CD4-positive, CD25-positive, alpha-beta regulatory T cell (primary cell): Measurements from ENCODE around the gene PIAS2. TPM values are rescaled to one million over a fixed set of nuclear protein-coding genes. Genes with fewer than 3 reads are reported as not detected.

ENCODE experiments used
- ATAC-seq, 2 donors: fragments of 150-1000 bp; cut with Tn5 transposase; one replicate each; pipeline ENCODE4 v1.10.0; 2021; ENCODE audit warnings: low read depth in 2 of 2, moderate number of reproducible peaks in 2 of 2, moderate library complexity in 1 of 2
- DNase-seq, 3 donors: peaks; one replicate each; pipeline versions ENCODE4 v3.0.0 to v3.0.0-alpha.2; 2012 to 2022; ENCODE audit warnings: mixed read lengths in 1 of 3
- H3K27ac ChIP-seq: one replicate; pipeline ENCODE4 v1.7.0; 2013; ENCODE audit warnings: mild to moderate bottlenecking, low read length; ENCODE audit not compliant: insufficient read depth, poor library complexity, severe bottlenecking
- H3K27me3 ChIP-seq: one replicate; pipeline ENCODE4 v1.7.0; 2013; ENCODE audit warnings: low read length; ENCODE audit not compliant: control insufficient read depth, insufficient read depth
- H3K36me3 ChIP-seq: one replicate; pipeline ENCODE4 v1.7.0; 2013; ENCODE audit warnings: mild to moderate bottlenecking, low read length, moderate library complexity; ENCODE audit not compliant: control insufficient read depth, insufficient read depth
- H3K4me1 ChIP-seq: 2 replicates; pipeline ENCODE4 v1.7.0; 2013; ENCODE audit warnings: mild to moderate bottlenecking, low read length; ENCODE audit not compliant: insufficient read depth, control insufficient read depth, poor library complexity, severe bottlenecking
- H3K4me3 ChIP-seq: one replicate; pipeline ENCODE4 v1.7.0; 2013; ENCODE audit warnings: low read depth, mild to moderate bottlenecking, low read length, moderate library complexity
- H3K9me3 ChIP-seq, 2 experiments: 1 replicate in 1 of 2; 2 replicates in 1 of 2; pipeline ENCODE4 v1.7.0; 2013; ENCODE audit warnings: low read length in 2 of 2, mild to moderate bottlenecking in 1 of 2, moderate library complexity in 1 of 2; ENCODE audit not compliant: control insufficient read depth in 2 of 2
- H3K27ac Mint-ChIP-seq, 3 donors: one replicate each; pipeline ENCODE4 v1.8.0; 2020 to 2022; ENCODE audit warnings: mild to moderate bottlenecking in 3 of 3, mixed read lengths in 3 of 3, moderate library complexity in 2 of 3
- H3K27me3 Mint-ChIP-seq: one replicate; pipeline ENCODE4 v1.8.0; 2022; ENCODE audit warnings: mild to moderate bottlenecking, mixed read lengths
- H3K36me3 Mint-ChIP-seq: one replicate; pipeline ENCODE4 v1.8.0; 2020; ENCODE audit warnings: mixed read lengths
- H3K4me1 Mint-ChIP-seq, 4 donors: one replicate each; pipeline ENCODE4 v1.8.0; 2020 to 2022; ENCODE audit warnings: mixed read lengths in 4 of 4, mild to moderate bottlenecking in 1 of 4
- H3K4me3 Mint-ChIP-seq, 4 donors: one replicate each; pipeline ENCODE4 v1.8.0; 2020 to 2022; ENCODE audit warnings: mild to moderate bottlenecking in 4 of 4, mixed read lengths in 4 of 4, moderate library complexity in 3 of 4
- H3K9me3 Mint-ChIP-seq, 7 donors: one replicate each; pipeline ENCODE4 v1.8.0; 2020 to 2022; ENCODE audit warnings: mixed read lengths in 7 of 7, mild to moderate bottlenecking in 3 of 7, moderate library complexity in 2 of 7
- polyA plus RNA-seq, 4 donors: library from polyadenylated mRNA; unstranded; fragments of 300-500 nt; fragmentation: Illumina TruSeq; gene quantifications; one replicate each; pipeline ENCODE4 v1.2.3, GENCODE V29; 2021
- total RNA-seq: library from RNA; stranded (reverse); gene quantifications from one replicate; pipeline ENCODE4 v1.2.3, GENCODE V29; 2022

The PIAS2 gene
- total and polyA plus RNA-seq, 5 donors from 2014 or later = 13.2 to 33.6 (median 18.7) TPM

- Histone ChIP-seq H3K4me3 (no peak overlapping the region), H3K27ac (no peak overlapping the region), H3K27me3 (no peaks in the 10 kb centered on the region), H3K4me1 (no peaks in the 10 kb centered on the region), H3K9me3 (no peaks in the 10 kb centered on the region), H3K36me3 (peaks cover 16% of the 10 kb centered on the region)
- Mint-ChIP-seq H3K36me3 (peaks cover 51% of the 10 kb centered on the region), H3K9me3 (no peaks in the 10 kb centered on the region), H3K4me1 (peaks cover 0 to 3% (median 0%) of the 10 kb centered on the region in 4 donors), H3K27me3 (no peaks in the 10 kb centered on the region), H3K27ac (no peak overlapping the region), H3K4me3 (no peak overlapping the region)
- DNase-seq (no peak), ATAC-seq (no peak)
Observed at GRCh38 chr18:46830633-46831032, 86.7 kb downstream of the PIAS2 start.

DNA sequence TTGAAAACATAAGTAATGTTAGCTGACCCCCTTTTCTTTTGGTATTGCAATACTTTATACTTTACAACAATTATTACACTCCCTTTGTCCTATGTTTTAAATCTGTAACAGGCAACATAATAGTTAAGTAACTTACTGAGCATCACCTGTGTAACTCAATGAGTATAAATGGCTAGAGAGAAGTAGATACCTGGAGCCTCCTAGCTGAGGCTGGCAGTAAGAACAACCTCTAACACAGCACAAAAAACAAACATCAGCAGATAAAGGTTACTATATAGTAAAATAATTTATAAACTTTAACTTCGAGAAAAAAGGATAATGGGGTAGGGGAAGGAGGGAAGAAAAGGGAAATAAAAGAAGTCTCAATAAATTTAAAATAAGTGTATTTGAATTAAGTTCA, 87.4 kb downstream of the PIAS2 start:
- Histone ChIP-seq H3K27ac (no peak overlapping the region), H3K27me3 (no peaks in the 10 kb centered on the region), H3K9me3 (no peaks in the 10 kb centered on the region), H3K36me3 (peaks cover 14% of the 10 kb centered on the region), H3K4me1 (no peaks in the 10 kb centered on the region), H3K4me3 (no peak overlapping the region)
- Mint-ChIP-seq H3K27ac (no peak overlapping the region), H3K27me3 (no peaks in the 10 kb centered on the region), H3K36me3 (peaks cover 53% of the 10 kb centered on the region), H3K4me1 (peaks cover 0 to 3% (median 0%) of the 10 kb centered on the region in 4 donors), H3K9me3 (peaks cover 0 to 2% (median 0%) of the 10 kb centered on the region in 7 donors), H3K4me3 (no peak overlapping the region)
- ATAC-seq (no peak), DNase-seq (no peak)

DNA sequence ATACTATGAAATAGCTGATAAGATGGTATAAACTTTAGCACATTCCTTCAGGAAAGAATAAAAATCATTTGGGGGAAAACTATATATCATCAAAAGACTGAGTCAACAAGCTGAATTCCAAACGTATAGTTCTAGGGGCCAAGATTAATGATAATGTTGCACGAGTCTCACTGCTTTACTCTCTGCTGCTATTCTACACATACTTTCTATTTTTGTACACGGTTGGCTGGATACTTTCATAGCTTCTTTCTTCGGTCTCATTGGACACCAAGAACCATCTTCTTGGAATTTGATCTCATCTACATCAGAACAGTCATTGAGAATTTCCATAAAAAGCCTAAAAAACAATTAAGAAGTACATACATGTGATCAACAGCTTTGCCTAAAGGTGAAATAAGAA, 87.8 kb downstream of the PIAS2 start:
- no peak overlapping the region for H3K27ac ChIP-seq
- Mint-ChIP-seq H3K4me3 (no peak overlapping the region), H3K9me3 (peaks cover 0 to 2% (median 0%) of the 10 kb centered on the region in 7 donors), H3K27me3 (no peaks in the 10 kb centered on the region), H3K4me1 (peaks cover 0 to 3% (median 0%) of the 10 kb centered on the region in 4 donors), H3K27ac (no peak overlapping the region), H3K36me3 (peaks cover 50% of the 10 kb centered on the region)
- ATAC-seq (no peak), DNase-seq (no peak)
- no peaks in the 10 kb centered on the region for H3K9me3 ChIP-seq
- H3K4me1 ChIP-seq = no peaks in the 10 kb centered on the region
- no peaks in the 10 kb centered on the region for H3K27me3 ChIP-seq
- H3K36me3 ChIP-seq = peaks cover 14% of the 10 kb centered on the region
- no peak overlapping the region for H3K4me3 ChIP-seq

DNA sequence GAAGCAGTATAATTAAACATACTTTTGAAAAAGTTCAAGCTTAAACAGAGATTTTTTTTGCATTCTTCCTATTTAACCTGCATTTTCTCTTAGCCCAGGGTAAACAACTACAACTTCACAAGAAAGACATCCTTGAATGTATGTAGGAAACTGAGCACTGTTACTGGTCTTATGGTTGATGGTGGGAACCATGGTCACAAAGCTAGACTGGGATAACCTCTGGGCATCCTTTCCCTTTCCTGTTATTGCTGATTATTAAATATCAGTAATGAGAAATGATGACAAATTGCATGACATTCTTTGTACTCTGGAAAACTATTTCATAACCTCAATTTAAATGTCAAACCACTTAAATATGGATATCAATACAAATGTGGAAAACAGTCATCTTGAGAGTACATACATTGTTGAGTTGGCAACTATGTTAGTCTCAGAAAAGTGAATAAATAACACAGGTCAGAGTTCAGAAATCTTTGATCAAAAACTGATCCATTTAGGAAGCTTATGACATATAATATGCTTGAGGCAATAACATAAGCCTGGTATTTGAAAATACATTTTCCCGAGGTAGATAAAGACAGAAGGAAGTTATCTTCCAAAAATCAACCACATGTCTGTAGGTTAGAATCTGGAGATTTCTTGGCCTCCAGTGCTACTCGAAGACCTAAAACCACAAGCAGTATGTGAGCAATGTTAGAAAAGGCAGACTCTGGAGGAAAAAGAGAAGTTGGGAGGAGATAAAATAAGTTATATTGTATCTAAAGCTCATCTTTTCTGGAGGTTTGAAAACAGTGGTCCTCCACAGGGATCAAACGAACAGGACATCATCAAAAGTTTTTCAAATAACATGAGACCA, 95.2 kb downstream of the PIAS2 start:
- no peak overlapping the region for H3K27ac ChIP-seq
- no peaks in the 10 kb centered on the region for H3K4me1 ChIP-seq
- H3K27me3 Mint-ChIP-seq = no peaks in the 10 kb centered on the region
- DNase-seq = no peak
- H3K4me3 Mint-ChIP-seq = no peak overlapping the region
- H3K9me3 Mint-ChIP-seq = peaks cover 0 to 2% (median 0%) of the 10 kb centered on the region in 7 donors
- no peak overlapping the region for H3K27ac Mint-ChIP-seq
- H3K4me1 Mint-ChIP-seq = peaks cover 0 to 6% (median 4%) of the 10 kb centered on the region in 4 donors
- H3K36me3 Mint-ChIP-seq = peaks cover 46% of the 10 kb centered on the region
- H3K27me3 ChIP-seq = no peaks in the 10 kb centered on the region
- H3K36me3 ChIP-seq = peaks cover 10% of the 10 kb centered on the region
- no peaks in the 10 kb centered on the region for H3K9me3 ChIP-seq
- H3K4me3 ChIP-seq = no peak overlapping the region
- ATAC-seq = no peak

DNA sequence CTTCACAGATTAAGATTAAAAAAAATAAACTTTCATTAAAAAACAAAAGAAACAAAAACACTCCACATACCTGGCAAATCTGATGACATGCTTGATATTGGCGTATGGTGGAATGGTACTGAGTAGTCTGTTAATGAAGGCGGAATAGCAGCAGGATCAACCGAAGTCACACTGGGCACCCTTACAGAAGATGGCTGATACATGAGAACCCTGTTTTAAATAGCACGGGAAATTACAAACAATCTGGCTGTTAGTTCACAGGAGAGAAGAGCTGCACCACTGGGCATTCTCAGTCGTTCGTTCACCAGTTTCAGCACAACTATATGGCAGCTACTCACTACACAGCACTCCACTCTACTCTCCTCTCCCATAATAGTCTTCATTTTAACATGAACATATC, 96.4 kb downstream of the PIAS2 start:
- no peak for DNase-seq
- Histone ChIP-seq H3K36me3 (peaks cover 9% of the 10 kb centered on the region), H3K9me3 (no peaks in the 10 kb centered on the region), H3K27me3 (no peaks in the 10 kb centered on the region), H3K4me3 (no peak overlapping the region), H3K27ac (no peak overlapping the region), H3K4me1 (no peaks in the 10 kb centered on the region)
- Mint-ChIP-seq H3K4me3 (no peak overlapping the region), H3K4me1 (peaks cover 0 to 6% (median 4%) of the 10 kb centered on the region in 4 donors), H3K27ac (no peak overlapping the region), H3K36me3 (peaks cover 38% of the 10 kb centered on the region), H3K9me3 (peaks cover 0 to 2% (median 0%) of the 10 kb centered on the region in 7 donors), H3K27me3 (no peaks in the 10 kb centered on the region)
- no peak for ATAC-seq

DNA sequence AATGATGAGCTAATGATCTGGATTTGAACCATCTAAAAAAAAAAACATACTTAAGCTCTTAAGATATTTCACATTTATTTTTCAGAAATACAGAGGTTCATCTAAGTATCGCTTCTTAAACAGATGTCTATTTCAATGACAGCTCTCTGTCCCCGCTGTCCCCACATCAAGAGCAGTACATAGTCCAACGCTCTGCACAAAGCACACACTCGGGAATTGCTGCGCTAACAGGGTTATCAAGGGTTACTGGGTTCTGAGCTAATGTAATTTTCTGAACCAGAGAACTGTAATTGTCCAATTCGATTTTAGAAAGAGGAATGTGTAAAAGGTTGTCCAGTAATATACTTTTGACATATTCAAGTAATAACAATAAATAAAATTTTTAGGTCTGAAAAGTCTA, 101.6 kb downstream of the PIAS2 start:
- Histone ChIP-seq H3K4me3 (no peak overlapping the region), H3K9me3 (no peaks in the 10 kb centered on the region), H3K36me3 (peaks cover 2% of the 10 kb centered on the region), H3K27ac (no peak overlapping the region), H3K27me3 (no peaks in the 10 kb centered on the region), H3K4me1 (no peaks in the 10 kb centered on the region)
- ATAC-seq (no peak), DNase-seq (no peak)
- H3K4me1 Mint-ChIP-seq = peaks cover 0 to 5% (median under 1%) of the 10 kb centered on the region in 4 donors
- H3K27ac Mint-ChIP-seq = no peak overlapping the region
- H3K36me3 Mint-ChIP-seq = peaks cover 14% of the 10 kb centered on the region
- H3K4me3 Mint-ChIP-seq = no peak overlapping the region
- no peaks in the 10 kb centered on the region for H3K27me3 Mint-ChIP-seq
- no peaks in the 10 kb centered on the region for H3K9me3 Mint-ChIP-seq

DNA sequence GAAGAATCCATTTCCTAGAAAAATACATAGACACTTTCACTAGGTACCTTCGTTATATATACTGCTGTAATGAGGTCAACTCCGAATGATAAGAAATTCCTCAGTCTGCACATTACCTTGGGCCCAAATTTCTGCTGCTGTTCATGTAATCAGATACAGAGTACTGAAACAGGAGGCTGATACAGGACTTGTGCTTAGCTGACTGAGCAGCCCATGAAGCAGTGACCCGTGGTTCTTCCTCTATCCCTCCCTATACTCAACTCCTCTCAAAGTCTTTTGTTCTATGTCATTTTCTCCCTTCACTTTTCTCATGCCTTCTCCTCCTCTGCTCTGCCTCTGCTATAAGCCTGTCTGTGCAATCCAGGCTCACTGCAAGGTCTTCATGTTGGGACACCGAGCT, 102.9 kb downstream of the PIAS2 start:
- Histone ChIP-seq H3K9me3 (no peaks in the 10 kb centered on the region), H3K27ac (no peak overlapping the region), H3K4me1 (no peaks in the 10 kb centered on the region), H3K4me3 (no peak overlapping the region), H3K36me3 (no peaks in the 10 kb centered on the region), H3K27me3 (no peaks in the 10 kb centered on the region)
- Mint-ChIP-seq H3K9me3 (no peaks in the 10 kb centered on the region), H3K4me1 (peaks cover 0 to 3% (median under 1%) of the 10 kb centered on the region in 4 donors), H3K27me3 (no peaks in the 10 kb centered on the region), H3K27ac (no peak overlapping the region), H3K36me3 (peaks cover 7% of the 10 kb centered on the region), H3K4me3 (no peak overlapping the region)
- ATAC-seq (no peak), DNase-seq (no peak)

DNA sequence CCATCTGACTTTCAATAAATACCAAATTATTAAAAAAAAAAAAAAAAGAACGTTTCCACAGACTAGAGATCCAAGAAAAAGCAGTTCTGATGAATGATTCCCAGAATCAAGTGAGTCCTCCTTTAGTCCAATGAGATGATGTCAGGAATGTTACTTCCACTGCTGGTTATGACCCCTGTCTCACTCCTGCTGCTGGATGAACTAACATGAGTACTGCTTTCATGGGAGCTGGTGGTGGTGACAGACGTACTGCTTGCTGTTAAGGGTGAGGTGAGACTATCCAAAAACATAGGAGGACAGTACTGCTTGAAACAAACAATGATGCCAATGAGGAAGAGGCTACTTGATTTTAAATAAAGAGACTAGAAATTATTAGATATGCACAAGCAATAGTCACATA, 105.0 kb downstream of the PIAS2 start:
- H3K36me3 ChIP-seq = no peaks in the 10 kb centered on the region
- no peaks in the 10 kb centered on the region for H3K9me3 ChIP-seq
- H3K4me3 ChIP-seq = no peak overlapping the region
- Mint-ChIP-seq H3K27me3 (no peaks in the 10 kb centered on the region), H3K9me3 (no peaks in the 10 kb centered on the region), H3K4me3 (no peak overlapping the region), H3K4me1 (no peaks in the 10 kb centered on the region), H3K27ac (no peak overlapping the region), H3K36me3 (peaks cover 3% of the 10 kb centered on the region)
- H3K27ac ChIP-seq = no peak overlapping the region
- DNase-seq = no peak
- no peak for ATAC-seq
- no peaks in the 10 kb centered on the region for H3K4me1 ChIP-seq
- no peaks in the 10 kb centered on the region for H3K27me3 ChIP-seq
